ENCODE measurements around the gene CABLES1.

CABLES1 gene

GRCh38 chr18:23249348-23249747, 114.1 kb downstream of the CABLES1 start:
- Histone ChIP-seq H3K36me3 (ENCODE audit: insufficient read depth, low read length) (no peaks in the 10 kb centered on the region), H3K9me3 (ENCODE audit: low read depth, low read length) (no peaks in the 10 kb centered on the region), H3K27ac (no peak overlapping the region), H3K4me3 (no peak overlapping the region), H3K9ac (ENCODE audit: insufficient read length) (no peak overlapping the region)
- TF ChIP-seq EZH2 (IDR thresholded peaks at IDR 0.05) (no peak), POLR2AphosphoS5 (IDR thresholded peaks at IDR 0.05; ENCODE audit: borderline replicate concordance, low read depth, low read length) (no peak), FOXP2 (optimal IDR thresholded peaks at IDR 0.05; ENCODE audit: control extremely low read depth, extremely low read length, insufficient read depth) (no peak)
- DNase-seq (ENCODE audit: low read depth, low spot score): no peak

GRCh38 chr18:23250893-23251656, 115.8 kb downstream of the CABLES1 start:
- no peak overlapping the region for H3K4me3 ChIP-seq
- H3K9ac ChIP-seq (ENCODE audit: insufficient read length): no peak overlapping the region
- no peak for TF ChIP-seq FOXP2 (optimal IDR thresholded peaks at IDR 0.05; ENCODE audit: control extremely low read depth, extremely low read length, insufficient read depth)
- TF ChIP-seq POLR2AphosphoS5 (IDR thresholded peaks at IDR 0.05; ENCODE audit: borderline replicate concordance, low read depth, low read length): no peak
- no peak for TF ChIP-seq EZH2 (IDR thresholded peaks at IDR 0.05)
- no peaks in the 10 kb centered on the region for H3K36me3 ChIP-seq (ENCODE audit: insufficient read depth, low read length)
- no peaks in the 10 kb centered on the region for H3K9me3 ChIP-seq (ENCODE audit: low read depth, low read length)
- no peak for DNase-seq (ENCODE audit: low read depth, low spot score)
- no peak overlapping the region for H3K27ac ChIP-seq

GRCh38 chr18:23253630-23254029, 118.3 kb downstream of the CABLES1 start:
- H3K27ac ChIP-seq: no peak overlapping the region
- H3K9ac ChIP-seq (ENCODE audit: insufficient read length): no peak overlapping the region
- H3K36me3 ChIP-seq (ENCODE audit: insufficient read depth, low read length): no peaks in the 10 kb centered on the region
- TF ChIP-seq FOXP2 (optimal IDR thresholded peaks at IDR 0.05; ENCODE audit: control extremely low read depth, extremely low read length, insufficient read depth): no peak
- TF ChIP-seq EZH2 (IDR thresholded peaks at IDR 0.05): no peak
- TF ChIP-seq POLR2AphosphoS5 (IDR thresholded peaks at IDR 0.05; ENCODE audit: borderline replicate concordance, low read depth, low read length): no peak
- H3K4me3 ChIP-seq: no peak overlapping the region
- DNase-seq (ENCODE audit: low read depth, low spot score): no peak
- no peaks in the 10 kb centered on the region for H3K9me3 ChIP-seq (ENCODE audit: low read depth, low read length)

GRCh38 chr18:23257137-23257536, 121.9 kb downstream of the CABLES1 start:
- no peak for DNase-seq (ENCODE audit: low read depth, low spot score)
- H3K9ac ChIP-seq (ENCODE audit: insufficient read length): no peak overlapping the region
- H3K27ac ChIP-seq: no peak overlapping the region
- H3K36me3 ChIP-seq (ENCODE audit: insufficient read depth, low read length): no peaks in the 10 kb centered on the region
- H3K4me3 ChIP-seq: no peak overlapping the region
- no peaks in the 10 kb centered on the region for H3K9me3 ChIP-seq (ENCODE audit: low read depth, low read length)
- no peak for TF ChIP-seq POLR2AphosphoS5 (IDR thresholded peaks at IDR 0.05; ENCODE audit: borderline replicate concordance, low read depth, low read length)
- TF ChIP-seq EZH2 (IDR thresholded peaks at IDR 0.05): no peak

GRCh38 chr18:23257686-23258565, 122.6 kb downstream of the CABLES1 start:
- no peak for TF ChIP-seq POLR2AphosphoS5 (IDR thresholded peaks at IDR 0.05; ENCODE audit: borderline replicate concordance, low read depth, low read length)
- Histone ChIP-seq H3K4me3 (no peak overlapping the region), H3K9ac (ENCODE audit: insufficient read length) (no peak overlapping the region), H3K9me3 (ENCODE audit: low read depth, low read length) (no peaks in the 10 kb centered on the region), H3K36me3 (ENCODE audit: insufficient read depth, low read length) (no peaks in the 10 kb centered on the region), H3K27ac (no peak overlapping the region)
- no peak for DNase-seq (ENCODE audit: low read depth, low spot score)

DNA sequence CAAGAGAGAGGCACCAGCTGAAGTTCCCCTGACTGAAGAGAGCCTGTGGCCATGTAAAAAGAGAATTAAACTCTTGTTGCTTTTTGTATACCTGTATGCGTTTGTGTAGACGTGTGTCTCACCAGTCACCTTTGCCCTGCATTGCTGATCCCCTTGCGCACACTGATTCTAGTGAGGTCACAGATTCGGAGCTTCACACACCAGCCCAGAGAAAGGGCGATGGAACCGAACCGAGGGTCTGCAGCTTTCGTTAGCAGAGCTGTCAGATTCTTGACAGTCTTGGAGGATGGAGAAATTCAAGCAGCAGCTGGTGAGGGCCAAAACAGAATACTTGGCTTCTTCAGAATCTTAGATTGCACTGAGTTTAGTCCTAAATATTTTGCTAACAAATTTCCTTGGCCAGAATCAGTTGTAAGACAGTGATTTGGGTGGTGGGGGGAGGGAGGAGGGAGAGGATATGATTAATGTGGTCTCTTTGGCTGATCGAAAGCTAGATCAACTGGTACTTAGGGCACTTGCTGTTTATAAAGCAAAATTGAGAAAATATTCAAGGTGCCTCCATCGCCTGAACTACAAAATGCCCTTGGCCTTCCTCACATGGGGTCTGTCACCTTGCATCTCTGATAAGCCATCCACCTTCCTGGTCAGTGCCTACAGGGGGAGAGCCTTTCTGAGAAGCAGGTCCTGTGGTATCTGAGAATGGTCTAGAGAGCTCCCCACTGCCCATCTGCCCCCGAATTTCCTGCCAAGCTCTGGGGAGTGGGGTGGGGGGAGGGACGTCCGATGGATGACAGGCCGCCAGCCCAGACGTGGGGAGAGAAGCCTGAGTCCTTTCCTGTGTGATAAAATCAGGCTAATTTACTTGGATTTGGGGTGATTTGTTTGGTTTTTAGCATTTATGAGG, 123.5 kb downstream of the CABLES1 start:
- no peak for TF ChIP-seq EZH2 (IDR thresholded peaks at IDR 0.05)
- TF ChIP-seq FOXP2 (optimal IDR thresholded peaks at IDR 0.05; ENCODE audit: control extremely low read depth, extremely low read length, insufficient read depth): no peak
- TF ChIP-seq POLR2AphosphoS5 (IDR thresholded peaks at IDR 0.05; ENCODE audit: borderline replicate concordance, low read depth, low read length): no peak
- no peaks in the 10 kb centered on the region for H3K9me3 ChIP-seq (ENCODE audit: low read depth, low read length)
- no peak overlapping the region for H3K9ac ChIP-seq (ENCODE audit: insufficient read length)
- H3K27ac ChIP-seq: no peak overlapping the region
- DNase-seq (ENCODE audit: low read depth, low spot score): no peak
- no peak overlapping the region for H3K4me3 ChIP-seq
- H3K36me3 ChIP-seq (ENCODE audit: insufficient read depth, low read length): no peaks in the 10 kb centered on the region

DNA sequence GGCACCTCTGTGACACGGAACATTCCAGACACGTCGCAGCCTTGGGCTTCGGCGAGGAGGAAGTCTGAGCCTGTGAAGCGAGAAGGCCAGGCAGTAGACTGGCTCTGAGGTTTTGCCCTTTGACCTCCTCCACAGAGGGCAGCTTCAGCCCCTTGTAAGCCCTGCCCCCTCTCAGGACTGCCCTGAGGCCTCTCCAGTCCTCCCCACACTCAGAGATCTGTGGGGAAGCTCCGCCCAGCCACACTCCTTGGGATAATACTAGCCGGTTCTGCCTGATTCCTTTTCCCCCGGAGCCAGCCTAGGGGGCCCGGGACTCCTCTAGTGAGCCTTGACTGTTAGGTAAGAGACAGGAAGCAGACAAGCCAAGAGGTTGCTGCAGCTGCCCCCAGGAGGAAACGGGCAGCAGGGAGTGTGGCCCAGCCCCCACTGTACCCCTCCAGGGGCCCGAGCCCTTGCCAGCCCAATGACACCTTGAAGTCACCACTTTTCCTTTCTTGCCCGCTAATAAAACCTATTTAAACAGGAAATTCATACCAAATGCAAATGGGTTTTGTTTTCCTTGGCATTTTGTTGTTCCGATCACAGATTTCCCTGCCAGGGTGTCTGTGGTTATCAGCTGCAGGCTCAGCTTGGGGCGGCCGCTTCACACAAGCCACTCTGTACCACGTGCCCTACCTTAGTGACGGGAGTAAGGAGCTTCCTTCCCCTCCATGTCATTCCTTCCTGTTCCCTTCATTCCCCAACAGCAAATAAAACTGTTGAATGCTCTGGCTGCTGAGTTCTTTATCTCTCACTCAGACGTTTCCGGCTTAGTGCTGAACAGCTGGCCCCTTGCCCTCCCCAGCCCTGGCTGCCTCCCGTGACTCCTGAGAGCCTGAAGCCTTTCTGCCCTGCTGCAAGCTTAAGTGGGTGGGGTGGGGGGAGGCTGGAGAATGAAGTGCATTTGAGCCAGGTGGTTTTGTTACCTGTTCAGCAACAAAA, 124.7 kb downstream of the CABLES1 start:
- H3K36me3 ChIP-seq (ENCODE audit: insufficient read depth, low read length): no peaks in the 10 kb centered on the region
- peak overlapping the region; percentile 11 for H3K9ac ChIP-seq (ENCODE audit: insufficient read length)
- peak overlapping the region; percentile 62 for H3K4me3 ChIP-seq
- H3K27ac ChIP-seq: peak overlapping the region; percentile 65
- TF ChIP-seq FOXP2 (optimal IDR thresholded peaks at IDR 0.05; ENCODE audit: control extremely low read depth, extremely low read length, insufficient read depth): peak; percentile 92
- no peak for TF ChIP-seq EZH2 (IDR thresholded peaks at IDR 0.05)
- no peaks in the 10 kb centered on the region for H3K9me3 ChIP-seq (ENCODE audit: low read depth, low read length)
- DNase-seq (ENCODE audit: low read depth, low spot score): peak; percentile 51

All from SK-N-MC (cell line).